Measurements from ENCODE around the gene C21orf58.
"Not testable (repeated sequence)": the region's sequence is repeated elsewhere in the genome, so short reads cannot be mapped to it uniquely, and the experiment has no call there.

The C21orf58 gene

DNA sequence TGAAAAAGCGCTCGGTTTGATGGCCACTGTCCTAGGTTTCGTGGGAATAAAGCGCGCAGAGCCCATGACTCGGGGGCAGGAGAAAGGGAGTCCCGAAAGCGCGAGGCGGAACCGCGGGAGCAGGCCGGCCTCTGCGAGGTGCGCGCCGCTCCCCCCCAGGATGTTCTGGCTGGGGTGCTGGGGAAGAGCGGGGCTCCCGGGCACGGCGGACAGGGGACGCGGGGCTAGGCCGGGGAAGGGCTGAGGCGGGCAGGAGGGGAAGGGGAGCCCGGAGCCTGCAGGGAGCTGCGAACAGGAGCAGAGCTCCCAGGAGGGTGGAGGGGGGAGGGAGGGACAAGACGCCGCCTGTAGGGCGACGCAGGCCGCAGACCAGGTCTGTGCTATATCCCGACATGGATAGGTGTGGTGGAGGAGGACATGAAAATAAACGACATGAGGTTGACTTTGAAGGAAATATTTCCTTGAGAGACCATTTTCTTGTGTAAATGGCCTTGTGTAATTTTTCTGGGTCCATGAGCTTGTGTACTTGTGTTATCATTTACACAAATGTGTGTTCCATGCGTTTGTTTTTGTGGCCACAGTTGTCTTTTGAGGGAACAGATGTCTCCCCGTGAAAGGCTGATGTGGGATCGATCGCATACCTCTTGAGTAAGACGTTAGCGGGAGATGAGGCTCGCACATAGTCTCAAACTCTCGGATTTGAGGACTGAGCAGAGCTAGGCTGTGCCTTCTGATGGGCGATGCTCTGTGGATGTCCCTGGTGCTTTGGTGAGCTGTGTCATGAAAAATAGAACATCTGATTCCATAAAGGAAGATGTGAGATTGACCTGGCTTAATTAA lies 1.6 kb upstream of the C21orf58 start:
- peak in 29 of 56 donors; percentile 7 to 56 (median 32) for DNase-seq

DNA sequence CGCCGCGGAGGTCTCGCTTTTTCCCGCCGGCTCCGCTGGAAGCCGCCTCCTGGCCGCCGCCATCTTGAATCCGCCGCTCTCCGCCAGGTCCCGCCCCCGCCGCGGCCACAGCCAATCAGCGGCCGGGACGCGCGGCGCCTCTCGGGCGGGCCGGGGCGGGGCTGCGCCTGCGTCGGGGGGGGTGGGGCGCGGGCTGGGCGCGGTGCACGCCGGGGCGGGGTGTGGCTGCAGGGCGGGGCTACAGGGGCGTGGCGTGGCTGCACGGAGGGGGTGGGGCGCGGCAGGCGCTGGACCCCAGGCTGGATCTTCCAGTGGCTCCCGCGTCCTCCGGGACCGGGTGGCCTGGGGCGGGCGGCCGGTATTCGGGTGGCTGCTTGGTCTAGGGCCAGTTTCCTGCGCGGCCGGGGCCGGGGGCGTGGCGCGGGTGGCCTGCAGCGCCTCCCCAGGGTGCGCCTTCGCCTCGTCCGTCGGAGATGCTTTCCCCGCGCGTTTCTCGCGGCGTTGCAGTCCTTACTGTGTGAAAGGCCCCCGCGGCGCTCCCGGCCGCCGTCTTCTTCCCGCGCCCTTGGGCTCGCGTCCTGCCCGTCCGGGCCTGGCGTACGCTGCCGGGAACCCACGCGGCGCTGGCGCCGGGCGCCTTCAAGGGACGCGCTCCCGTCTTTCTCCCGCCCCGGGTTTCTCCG lies 861 bp upstream of the C21orf58 start:
- peak; percentile 24 to 91 (median 82) for DNase-seq

- DNase-seq: no peak
Observed at GRCh38 chr21:46323227-46323709, 402 bp downstream of the C21orf58 start.

DNA sequence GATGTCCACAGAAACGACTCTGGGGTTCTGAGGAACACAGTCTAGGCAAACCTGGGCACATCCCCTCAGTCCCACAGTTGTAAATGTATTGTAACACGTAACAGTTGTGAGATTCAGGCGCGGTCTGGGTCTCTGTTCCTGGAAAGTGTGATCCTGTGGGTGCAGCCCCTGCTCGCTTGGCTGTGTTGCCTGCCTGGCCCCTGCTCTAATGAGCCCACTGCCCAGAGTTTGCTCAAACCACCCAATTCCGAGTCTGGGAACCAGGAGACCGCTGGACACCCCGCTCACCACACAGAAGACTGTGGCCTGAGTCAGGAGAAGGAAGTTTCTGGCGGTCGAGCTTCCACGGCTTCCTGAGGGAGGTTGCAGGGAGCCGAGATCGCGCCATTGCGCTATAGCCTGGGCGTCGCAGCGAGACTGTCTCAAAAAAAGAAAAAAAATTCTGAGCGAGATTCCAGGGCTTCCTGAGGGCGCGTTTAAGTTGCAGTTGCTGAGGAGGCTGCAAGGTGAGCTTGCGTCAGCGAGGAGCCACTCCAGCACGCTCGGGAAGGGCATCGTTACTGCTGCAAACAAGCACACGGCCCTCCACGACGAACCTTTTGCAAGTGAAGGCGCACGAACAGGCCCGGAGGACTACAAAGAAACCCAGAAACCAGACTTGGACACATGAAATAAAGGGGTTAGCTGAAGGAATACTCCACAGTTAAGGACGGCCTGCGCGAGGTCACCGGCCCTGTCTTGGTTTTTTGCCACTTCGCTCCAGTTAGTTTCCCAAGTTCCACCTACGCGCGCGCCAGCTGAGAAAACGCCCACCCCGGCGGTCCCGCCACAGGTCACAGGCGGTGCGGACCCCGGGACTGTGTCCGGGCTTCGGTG lies 1.1 kb downstream of the C21orf58 start:
- DNase-seq: no peak

DNA sequence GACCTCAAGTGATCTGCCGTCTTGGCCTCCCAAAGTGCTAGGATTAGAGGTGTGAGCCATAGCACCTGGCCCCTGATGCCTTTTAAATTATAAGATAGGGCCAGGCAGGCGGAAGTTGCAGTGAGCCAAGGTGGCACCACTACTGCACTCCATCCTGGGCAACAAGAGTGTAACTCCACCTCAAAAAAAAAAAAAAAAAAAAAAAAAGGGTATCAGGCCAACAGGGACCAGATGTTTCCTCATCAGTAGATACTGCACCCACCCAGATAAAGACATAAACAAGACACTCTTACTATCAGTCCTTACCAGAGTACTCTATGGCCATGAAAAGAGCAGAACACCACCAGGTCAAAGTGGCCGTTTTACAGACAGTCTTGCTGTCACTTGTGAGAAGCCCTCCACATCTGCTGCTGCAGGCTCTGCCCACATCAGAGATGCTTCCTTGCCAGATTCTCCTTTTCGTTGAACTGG lies 3.3 kb downstream of the C21orf58 start:
- no peak for DNase-seq

- DNase-seq: no peak
Observed at GRCh38 chr21:46319186-46319585, 4.5 kb downstream of the C21orf58 start.

DNA sequence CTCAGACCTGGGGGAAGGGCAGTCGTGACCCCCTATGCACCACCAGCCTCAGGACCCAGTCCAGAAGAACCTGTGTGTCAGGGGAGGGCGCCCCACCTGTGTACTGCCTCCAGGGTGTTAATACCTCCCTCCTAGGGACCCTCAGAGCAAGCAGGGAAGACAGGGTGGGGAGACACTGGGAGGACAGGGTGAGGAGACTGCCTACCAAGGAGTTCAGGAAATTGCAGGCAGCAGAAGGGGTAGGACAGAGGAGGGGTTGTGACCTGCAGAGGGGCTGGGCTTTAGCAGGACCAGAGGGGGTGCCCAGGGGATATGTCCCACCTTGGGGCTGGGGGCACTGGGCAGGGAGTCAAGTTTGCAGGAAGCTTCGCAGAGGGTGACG lies 5.2 kb downstream of the C21orf58 start:
- no peak for DNase-seq

GRCh38 chr21:46317710-46318463 lies 5.8 kb downstream of the C21orf58 start:
- no peak for DNase-seq

GRCh38 chr21:46316708-46317324 lies 6.9 kb downstream of the C21orf58 start:
- no peak for DNase-seq

DNA sequence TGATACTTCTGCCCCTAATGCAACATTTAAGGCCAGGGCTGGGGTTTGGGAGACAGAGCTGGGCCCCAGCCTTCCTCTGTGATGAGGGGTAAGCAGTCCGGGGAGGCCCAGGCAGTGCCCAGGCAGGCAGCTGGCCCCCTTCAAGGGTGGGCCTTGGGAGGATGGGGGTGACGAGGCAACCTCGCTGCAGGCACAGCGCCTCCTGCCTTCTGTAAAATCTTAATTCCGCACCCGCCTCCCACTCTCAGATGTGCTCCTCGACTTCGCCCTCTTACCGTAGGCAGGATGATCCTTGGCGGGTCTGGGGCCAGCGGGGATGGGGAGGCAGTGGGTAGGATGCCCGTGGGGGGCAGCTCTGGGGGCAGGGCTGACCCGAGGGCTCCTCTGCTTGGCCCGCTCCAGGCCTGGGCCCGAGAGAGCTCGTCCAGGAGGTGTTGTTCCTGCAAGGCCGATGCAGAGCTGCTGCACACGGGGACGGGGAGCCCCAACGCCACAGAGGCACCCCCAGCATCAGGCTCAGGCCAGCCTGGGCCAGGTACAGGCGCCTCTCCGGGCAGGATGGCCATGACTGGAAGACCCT lies 9.1 kb downstream of the C21orf58 start:
- no peak for DNase-seq

- DNase-seq: no peak
Observed at GRCh38 chr21:46312949-46313348, 10.7 kb downstream of the C21orf58 start.

- DNase-seq: no peak
Observed at GRCh38 chr21:46311568-46311967, 12.1 kb downstream of the C21orf58 start.

DNA sequence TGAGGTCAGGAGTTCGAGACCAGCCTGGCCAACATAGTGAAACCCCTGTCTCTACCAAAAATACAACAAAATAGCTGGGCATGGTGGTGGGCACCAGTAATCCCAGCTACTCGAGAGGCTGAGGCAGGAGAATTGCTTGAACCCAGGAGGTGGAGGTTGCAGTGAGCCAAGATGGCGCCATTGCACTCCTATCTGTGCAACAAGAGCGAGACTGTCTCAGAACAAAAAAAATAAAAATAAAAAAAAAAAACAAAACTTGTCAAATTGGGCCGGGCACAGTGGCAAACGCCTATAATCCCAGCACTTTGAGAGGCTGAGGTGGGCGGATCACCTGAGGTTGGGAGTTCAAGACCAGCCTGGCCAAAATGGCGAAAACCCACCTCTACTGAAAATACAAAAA lies 13.4 kb downstream of the C21orf58 start:
- DNase-seq: not testable (repeated sequence)

DNA sequence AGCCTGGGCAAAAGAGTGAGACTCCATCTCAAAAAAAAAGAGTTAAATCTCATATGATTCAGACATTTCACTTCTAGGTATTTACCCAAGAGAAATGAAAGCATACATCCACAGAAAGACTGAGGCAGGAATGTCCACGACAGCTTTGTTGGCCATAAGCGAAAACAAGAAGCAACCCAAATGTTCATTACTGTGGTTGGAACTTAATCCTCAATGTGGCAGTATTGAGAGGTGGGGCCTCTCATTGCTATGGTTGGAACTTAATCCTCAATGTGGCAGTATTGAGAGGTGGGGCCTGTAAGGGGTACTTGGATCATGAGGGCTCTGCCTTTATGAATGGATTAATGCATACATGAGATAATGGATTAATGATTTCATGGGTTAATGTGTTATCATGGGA lies 15.2 kb downstream of the C21orf58 start:
- no peak for DNase-seq

- no peak for DNase-seq
Observed at GRCh38 chr21:46307625-46308024, 16.0 kb downstream of the C21orf58 start.

- DNase-seq: peak in 29 of 56 donors; percentile 11 to 83 (median 41)
Observed at GRCh38 chr21:46304955-46305354, 18.7 kb downstream of the C21orf58 start.

DNA sequence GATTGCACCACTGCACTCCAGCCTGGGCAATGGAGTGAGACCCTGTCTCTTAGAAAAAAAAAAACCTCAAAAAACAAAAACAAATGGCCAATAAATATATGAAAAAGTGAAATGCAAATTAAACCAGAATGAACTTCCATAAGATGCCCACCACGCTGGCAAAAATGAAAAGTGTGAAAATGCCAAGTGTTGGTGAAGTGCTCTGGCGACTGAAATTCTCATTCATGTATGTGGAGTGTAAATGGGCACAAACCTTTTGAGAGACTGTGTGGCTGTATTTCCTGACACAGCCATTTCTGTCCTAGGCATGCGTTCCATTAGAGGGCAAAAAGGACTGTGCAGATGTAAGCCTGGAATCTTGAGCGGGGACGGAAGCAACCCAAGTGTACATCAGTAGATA lies 19.2 kb downstream of the C21orf58 start:
- DNase-seq: no peak

DNA sequence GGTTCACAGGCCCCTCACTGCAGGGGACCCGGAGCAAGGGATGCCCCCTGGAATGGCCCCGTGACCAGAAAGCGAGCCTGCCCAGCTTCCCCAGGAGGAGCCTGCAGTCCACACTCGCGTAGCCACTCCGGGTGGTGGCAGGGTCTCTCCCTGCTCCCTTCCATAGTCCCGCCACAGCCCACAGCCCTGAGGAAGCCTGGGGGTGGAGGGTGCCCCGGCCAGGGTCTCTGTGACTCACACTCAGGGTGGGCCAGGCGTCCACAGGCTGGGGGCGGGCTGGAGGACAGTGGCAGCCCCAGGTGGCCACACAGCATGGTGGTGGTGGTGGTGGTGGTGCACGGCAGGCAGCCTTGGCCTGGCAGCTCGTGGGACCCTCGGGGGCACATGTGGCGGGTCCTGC lies 21.9 kb downstream of the C21orf58 start:
- DNase-seq: no peak

GRCh38 chr21:46299167-46299566 lies 24.5 kb downstream of the C21orf58 start:
- DNase-seq: no peak

Measured in nucleus accumbens (tissue), 56 donors.